Globus pallidus (tissue), 1 donor: ENCODE results near the gene GTPBP1.

Experiments used
- DNase-seq: peaks from one replicate; pipeline ENCODE4 v3.0.0-alpha.2; 2015; ENCODE audit warnings: low spot score

GTPBP1 gene

DNA sequence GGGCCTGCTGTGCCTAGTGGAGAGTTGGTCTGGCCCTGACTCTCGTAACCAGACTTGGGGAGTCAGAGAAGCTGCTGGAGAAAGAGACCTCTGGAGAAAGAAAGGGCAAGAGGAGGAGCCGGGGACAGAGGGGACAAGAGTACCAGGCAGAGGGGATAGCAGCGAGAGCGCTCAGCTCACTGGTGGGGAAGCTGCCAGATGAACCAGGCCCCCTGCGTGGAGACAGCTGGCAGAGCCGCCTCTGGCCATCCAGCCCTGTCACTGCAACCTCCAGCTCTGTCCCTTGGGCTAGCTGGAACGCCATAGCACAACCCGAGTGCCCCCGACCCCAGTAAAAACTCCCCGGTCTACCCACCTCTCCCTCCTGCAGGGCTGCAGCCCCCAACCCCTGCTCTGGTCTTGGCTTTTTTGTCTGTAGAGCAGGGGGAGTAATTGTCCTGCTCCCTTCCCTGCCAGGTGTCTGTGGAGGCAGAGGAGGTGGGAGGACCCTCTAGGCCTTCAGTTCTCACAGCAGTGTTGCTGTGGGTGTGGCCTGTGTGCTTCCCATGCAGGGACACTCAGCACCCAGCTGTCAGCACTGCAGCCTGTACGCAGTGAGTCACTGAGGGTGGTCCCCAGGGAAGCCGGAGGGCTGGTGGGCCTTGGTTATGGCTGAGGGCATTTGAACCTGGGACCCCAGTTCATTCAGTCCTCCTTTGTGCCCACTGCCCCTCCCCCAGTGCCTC is 54.9 kb downstream of the GTPBP1 start:
- peak; percentile 70 for DNase-seq

DNA sequence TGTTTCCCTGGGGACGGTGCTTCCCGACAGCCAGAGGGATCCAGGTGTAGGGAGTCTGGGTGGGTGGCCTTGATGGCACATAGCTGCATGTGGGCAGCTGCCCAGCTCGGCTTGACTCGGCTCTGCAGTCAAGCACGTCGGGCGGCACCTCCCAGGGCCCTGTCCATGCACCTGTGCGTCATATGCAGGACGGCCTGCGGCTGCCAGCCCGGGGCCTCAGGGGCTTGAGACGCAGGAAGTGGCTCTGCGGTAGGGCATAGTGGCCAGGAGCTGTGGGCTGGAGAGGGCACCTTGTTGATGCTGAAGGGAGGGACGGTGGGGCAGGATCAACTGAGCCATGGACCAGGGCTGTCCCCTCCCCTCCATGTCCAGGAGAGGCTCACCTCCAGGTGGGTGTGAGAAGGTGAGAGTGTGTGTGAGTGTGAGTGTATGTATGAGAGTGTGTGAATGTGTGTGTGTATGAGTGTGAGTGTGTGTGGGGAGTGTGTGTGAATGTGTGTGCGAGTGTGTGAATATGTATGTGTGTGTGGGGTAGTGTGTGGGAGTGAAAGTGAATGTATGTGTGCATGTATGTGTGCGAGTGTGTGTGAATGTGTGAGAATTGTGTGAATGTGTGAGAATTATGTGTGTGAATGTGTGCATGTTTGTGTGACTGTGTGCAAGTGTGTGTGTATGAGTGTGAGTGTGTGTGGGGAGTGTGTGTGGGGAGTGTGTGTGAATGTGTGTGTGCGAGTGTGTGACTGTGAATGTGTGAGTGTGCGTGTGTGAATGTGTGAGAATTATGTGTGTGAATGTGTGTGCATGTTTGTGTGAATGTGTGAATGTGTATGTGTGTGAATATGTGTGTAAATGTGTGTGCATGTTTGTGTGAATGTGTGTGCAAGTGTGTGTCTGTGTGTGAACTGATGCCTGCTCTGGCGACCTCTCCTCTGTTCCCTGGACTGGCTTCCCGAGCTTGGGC is 55.7 kb downstream of the GTPBP1 start:
- DNase-seq = no peak

DNA sequence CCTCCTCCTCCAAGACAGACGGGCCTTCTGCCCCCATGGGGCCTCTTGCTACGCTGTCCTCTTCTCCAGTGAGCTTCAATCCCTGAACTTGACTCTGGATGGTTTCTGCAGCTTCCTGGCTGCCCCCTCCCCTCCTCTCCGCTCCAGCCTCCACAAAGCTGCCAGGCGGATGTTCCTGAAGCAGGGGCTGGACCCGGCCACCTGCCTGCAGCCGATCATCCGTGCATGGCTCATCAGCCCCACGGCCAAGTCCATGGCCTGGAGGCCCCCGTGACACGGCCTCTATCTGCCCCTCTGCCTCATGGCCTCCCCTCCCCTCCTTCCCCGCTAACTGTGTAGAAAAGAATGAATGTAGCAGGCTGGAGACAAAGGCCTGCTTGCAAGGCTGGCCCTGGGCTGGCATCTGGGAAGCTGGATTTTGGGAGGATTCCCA is 56.8 kb downstream of the GTPBP1 start:
- DNase-seq = peak; percentile 69

GRCh38 chr22:38766076-38766777 is 60.5 kb downstream of the GTPBP1 start:
- DNase-seq = peak; percentile 79

- no peak for DNase-seq
These were observed 61.6 kb downstream of the GTPBP1 start for GRCh38 chr22:38767313-38767712.

DNA sequence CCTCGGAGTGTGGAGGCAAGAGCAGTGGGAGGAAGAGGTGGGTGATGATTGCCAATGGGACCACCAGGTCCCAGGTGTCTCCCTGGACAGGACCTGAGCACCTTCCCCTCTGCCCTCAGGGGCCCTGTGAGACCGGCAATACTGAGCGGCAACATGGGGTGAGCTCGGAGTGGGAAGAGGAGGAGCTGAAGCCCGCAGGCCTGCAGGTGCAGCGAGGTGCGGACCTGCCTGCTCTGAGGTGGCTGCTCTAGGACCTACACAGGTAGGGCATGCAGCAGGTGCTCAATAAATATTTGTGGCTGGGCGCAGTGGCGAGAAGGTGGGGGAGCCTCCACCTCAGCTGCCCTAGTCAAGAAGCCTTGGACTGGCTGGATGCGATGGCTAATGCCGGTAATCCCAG is 62.3 kb downstream of the GTPBP1 start:
- DNase-seq = no peak

- no peak for DNase-seq
These were observed 64.7 kb downstream of the GTPBP1 start for GRCh38 chr22:38770257-38770949.

DNA sequence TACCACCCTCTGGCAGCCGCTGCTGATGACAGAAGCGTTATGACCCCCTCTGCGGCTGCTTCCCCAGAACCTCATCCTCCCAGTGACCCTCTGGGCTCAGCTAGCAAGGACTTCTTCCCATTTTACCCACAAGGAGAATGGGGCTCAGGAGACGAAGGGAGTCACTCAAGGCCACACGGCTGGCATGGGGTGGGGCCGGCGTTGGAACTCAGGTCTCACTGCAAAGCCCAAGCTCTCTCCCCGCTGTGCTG is 66.8 kb downstream of the GTPBP1 start:
- no peak for DNase-seq

DNA sequence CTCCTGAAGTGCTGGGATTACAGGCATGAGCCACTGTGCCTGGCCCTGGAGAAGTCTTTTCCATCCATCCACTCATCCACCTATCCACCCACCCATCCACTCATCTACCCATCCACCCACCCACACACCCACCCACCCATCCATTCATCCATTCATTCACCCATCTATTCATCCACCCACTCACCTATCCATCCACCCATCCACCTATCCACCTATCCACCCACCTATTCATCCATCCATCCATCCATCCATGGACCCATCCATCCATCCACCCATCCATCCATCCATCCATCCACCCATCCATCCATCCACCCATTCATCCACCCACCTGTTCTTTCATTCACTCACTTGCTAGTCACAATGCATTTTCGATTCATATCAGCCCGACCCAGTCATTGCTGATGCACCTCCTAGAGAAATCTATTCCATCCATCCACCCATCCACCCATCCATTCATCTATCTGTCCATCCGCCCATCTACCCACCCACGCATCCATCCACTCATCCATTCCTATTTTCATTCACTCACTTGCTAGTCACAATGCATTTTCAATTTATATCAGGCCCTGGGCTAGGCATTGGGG is 67.7 kb downstream of the GTPBP1 start:
- no peak for DNase-seq

- no peak for DNase-seq
These were observed 68.9 kb downstream of the GTPBP1 start for GRCh38 chr22:38774496-38775166.

- DNase-seq = no peak
These were observed 69.9 kb downstream of the GTPBP1 start for GRCh38 chr22:38775656-38776055.

- no peak for DNase-seq
These were observed 70.3 kb downstream of the GTPBP1 start for GRCh38 chr22:38776086-38776485.

DNA sequence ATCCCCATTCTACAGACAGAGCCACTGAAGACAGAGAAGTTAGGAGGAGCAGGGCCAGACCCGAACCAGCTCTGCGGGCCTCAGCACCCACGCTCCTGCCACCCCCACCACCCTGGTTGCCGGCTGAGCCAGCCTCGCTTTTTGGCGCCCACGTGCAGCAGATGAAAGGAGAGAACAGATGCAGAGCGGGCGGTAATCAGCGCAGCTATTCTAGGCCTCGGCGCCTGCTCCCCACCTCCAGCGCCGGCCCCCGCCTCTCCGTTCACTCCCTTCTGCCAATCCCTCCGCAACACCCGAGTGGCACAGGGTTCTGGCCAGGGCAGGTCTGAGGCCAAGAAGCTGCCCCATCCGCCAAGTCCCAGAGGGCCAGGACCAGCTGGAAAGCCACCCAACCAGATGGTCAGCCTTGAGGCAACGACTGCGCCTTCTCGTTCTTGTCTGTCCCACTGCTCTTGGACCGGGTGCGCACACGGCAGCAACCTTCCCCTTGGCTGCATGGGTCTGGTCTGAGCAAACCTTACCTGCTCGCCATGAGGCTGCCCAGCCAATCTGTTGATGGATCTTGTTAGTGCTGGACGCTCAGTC is 71.4 kb downstream of the GTPBP1 start:
- DNase-seq = no peak

DNA sequence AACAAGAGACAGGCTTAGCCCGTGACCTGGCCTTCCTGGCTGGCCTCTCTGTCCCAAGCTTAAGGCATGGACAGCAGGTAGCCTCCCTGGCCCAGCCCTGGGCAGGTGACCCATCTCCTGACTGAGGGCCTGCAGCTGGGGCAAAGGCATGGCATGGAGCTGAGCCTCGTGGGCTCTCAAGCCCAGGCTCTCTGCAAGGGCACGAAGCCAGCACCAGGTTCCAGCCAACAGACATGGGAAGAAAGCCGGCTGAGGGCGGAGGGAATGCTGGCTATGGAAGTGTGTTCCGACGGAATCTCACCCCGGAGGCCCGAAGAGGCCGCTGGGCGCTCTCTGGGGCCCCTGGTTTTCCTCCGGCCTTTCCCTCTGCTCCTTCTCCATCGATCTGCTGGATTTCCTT is 75.3 kb downstream of the GTPBP1 start:
- DNase-seq = no peak

DNA sequence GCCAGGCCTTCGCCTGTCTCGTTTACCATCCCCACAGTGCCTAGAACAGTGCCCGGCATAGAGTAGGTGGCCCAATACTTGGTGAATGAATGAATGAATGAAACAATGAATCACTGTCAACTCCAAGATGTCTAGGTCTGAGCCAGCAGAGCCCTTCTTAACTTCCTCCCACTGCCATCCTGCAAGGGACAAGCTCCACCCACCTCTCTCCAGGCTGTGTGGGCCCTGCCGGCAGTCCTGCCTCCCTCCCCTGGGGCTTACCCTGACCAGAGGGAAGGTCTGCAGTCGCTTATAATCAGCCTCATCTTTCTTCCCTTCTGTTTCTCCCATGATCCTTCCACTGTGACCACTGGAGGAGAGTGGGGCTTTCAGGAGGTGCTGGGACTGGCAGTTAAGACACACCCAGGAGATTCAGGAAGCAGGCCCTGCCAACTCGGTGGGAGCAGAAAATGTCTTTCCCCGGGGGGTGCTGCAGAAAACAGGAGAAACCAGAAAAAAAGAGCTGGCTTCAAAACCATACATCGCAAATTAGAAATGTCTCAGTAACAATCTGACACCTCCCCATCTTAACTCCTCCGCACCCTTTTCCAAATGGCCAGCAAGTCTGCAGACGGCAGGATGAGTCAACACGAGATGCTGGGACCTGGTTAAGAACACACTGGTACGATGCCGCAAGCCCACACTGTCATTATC is 76.8 kb downstream of the GTPBP1 start:
- DNase-seq = no peak
